ENCODE results near the gene NEK6. TPM values are rescaled to one million over a fixed set of nuclear protein-coding genes. Genes with fewer than 3 reads are reported as not detected.
"Not testable (repeated sequence)": the region's sequence is repeated elsewhere in the genome, so short reads cannot be mapped to it uniquely, and the experiment has no call there.

NEK6 gene
- total RNA-seq, 1 donor from 2014 or later = 125 TPM

GRCh38 chr9:124248066-124248465 lies 9.7 kb upstream of the NEK6 start:
- intact Hi-C loops (cut with DNase I) = no loop called here
- Histone ChIP-seq H3K36me3 (no peaks in the 10 kb centered on the region), H3K4me1 (peaks cover 3% of the 10 kb centered on the region), H3K27ac (no peak overlapping the region), H3K27me3 (ENCODE audit: low read depth) (no peaks in the 10 kb centered on the region), H3K9me3 (no peaks in the 10 kb centered on the region), H3K4me3 (no peak overlapping the region)
- DNase-seq = no peak
- no peak for ATAC-seq
- TF ChIP-seq, protein P1, sequence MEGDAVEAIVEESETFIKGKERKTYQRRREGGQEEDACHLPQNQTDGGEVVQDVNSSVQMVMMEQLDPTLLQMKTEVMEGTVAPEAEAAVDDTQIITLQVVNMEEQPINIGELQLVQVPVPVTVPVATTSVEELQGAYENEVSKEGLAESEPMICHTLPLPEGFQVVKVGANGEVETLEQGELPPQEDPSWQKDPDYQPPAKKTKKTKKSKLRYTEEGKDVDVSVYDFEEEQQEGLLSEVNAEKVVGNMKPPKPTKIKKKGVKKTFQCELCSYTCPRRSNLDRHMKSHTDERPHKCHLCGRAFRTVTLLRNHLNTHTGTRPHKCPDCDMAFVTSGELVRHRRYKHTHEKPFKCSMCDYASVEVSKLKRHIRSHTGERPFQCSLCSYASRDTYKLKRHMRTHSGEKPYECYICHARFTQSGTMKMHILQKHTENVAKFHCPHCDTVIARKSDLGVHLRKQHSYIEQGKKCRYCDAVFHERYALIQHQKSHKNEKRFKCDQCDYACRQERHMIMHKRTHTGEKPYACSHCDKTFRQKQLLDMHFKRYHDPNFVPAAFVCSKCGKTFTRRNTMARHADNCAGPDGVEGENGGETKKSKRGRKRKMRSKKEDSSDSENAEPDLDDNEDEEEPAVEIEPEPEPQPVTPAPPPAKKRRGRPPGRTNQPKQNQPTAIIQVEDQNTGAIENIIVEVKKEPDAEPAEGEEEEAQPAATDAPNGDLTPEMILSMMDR (IDR thresholded peaks at IDR 0.05) = no peak

DNA sequence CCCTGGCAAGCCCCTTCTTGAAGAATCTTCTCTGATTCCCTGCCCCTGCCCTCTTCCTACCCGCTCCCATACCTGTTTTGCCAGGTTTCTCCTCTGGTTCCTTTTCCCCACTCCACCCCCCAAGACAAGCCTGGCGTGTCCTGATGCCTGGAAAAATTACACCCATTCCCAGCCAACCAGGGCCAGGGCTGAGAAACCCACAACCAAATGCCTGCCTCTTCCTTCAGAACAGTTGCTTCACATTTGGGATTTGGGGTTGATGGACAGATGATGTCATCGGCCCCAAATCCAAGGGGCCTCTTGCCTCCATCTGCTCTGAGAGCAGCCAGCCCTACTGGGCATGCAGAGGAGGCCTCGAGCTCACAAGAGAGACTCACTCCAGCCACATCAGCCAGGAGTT lies 8.8 kb upstream of the NEK6 start:
- H3K27me3 ChIP-seq (ENCODE audit: low read depth) = no peaks in the 10 kb centered on the region
- ATAC-seq (no peak), DNase-seq (no peak)
- TF ChIP-seq, protein P1 (IDR thresholded peaks at IDR 0.05) = no peak
- intact Hi-C loops (cut with DNase I) = no loop called here
- no peak overlapping the region for H3K27ac ChIP-seq
- H3K9me3 ChIP-seq = no peaks in the 10 kb centered on the region
- no peaks in the 10 kb centered on the region for H3K36me3 ChIP-seq
- H3K4me3 ChIP-seq = no peak overlapping the region
- no peaks in the 10 kb centered on the region for H3K4me1 ChIP-seq

GRCh38 chr9:124251204-124251603 lies 6.5 kb upstream of the NEK6 start:
- H3K4me3 ChIP-seq = no peak overlapping the region
- no peaks in the 10 kb centered on the region for H3K36me3 ChIP-seq
- H3K27me3 ChIP-seq (ENCODE audit: low read depth) = no peaks in the 10 kb centered on the region
- H3K9me3 ChIP-seq = no peaks in the 10 kb centered on the region
- DNase-seq = peak; percentile 1
- H3K4me1 ChIP-seq = no peaks in the 10 kb centered on the region
- H3K27ac ChIP-seq = no peak overlapping the region
- intact Hi-C loops (cut with DNase I) = no loop called here
- ATAC-seq = no peak
- TF ChIP-seq, protein P1 (IDR thresholded peaks at IDR 0.05) = no peak

GRCh38 chr9:124251605-124252378 lies 6.0 kb upstream of the NEK6 start:
- TF ChIP-seq, protein P1 (IDR thresholded peaks at IDR 0.05) = no peak
- H3K4me3 ChIP-seq = no peak overlapping the region
- no peak for ATAC-seq
- DNase-seq = peak; percentile 14
- no peaks in the 10 kb centered on the region for H3K4me1 ChIP-seq
- no peaks in the 10 kb centered on the region for H3K9me3 ChIP-seq
- intact Hi-C loops (cut with DNase I) = no loop called here
- H3K36me3 ChIP-seq = no peaks in the 10 kb centered on the region
- H3K27ac ChIP-seq = no peak overlapping the region
- H3K27me3 ChIP-seq (ENCODE audit: low read depth) = no peaks in the 10 kb centered on the region

- DNase-seq; ATAC-seq; intact Hi-C loops (cut with DNase I); H3K27ac ChIP-seq; H3K9me3 ChIP-seq; H3K4me3 ChIP-seq; H3K36me3 ChIP-seq; H3K4me1 ChIP-seq; H3K27me3 ChIP-seq (ENCODE audit: low read depth): not testable (repeated sequence)
Observed at GRCh38 chr9:124252878-124253277, 4.9 kb upstream of the NEK6 start.

GRCh38 chr9:124254261-124254682 lies 3.5 kb upstream of the NEK6 start:
- TF ChIP-seq, protein P1 (IDR thresholded peaks at IDR 0.05) = no peak
- Histone ChIP-seq H3K4me3 (no peak overlapping the region), H3K4me1 (no peaks in the 10 kb centered on the region), H3K9me3 (no peaks in the 10 kb centered on the region), H3K36me3 (no peaks in the 10 kb centered on the region), H3K27me3 (ENCODE audit: low read depth) (no peaks in the 10 kb centered on the region), H3K27ac (no peak overlapping the region)
- DNase-seq (peak; percentile 28), ATAC-seq (no peak)
- intact Hi-C loops (cut with DNase I) = no loop called here

Data from lower lobe of right lung (tissue), 2 donors.